ENCODE measurements around the gene TMEM135.

DNA sequence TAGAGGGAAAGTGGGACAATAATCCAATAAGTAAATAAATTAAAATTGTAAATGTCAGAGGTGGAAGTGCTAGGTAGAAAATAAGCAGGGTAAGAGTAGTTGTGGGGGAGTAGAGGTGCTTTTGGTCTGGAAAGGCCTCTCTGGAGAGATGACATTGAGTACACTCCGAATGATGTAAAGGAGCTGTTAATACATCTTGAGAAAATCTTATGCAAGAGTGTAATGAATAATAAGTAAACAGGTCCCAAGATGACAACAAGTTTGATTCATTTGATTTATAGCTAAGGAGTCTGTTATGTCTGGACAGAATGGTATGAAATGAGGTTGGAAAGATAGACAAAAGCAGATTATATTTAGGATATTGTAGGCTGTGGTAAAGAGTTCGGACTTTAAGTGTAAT is 87.5 kb downstream of the TMEM135 start:
- TF ChIP-seq, protein P1, sequence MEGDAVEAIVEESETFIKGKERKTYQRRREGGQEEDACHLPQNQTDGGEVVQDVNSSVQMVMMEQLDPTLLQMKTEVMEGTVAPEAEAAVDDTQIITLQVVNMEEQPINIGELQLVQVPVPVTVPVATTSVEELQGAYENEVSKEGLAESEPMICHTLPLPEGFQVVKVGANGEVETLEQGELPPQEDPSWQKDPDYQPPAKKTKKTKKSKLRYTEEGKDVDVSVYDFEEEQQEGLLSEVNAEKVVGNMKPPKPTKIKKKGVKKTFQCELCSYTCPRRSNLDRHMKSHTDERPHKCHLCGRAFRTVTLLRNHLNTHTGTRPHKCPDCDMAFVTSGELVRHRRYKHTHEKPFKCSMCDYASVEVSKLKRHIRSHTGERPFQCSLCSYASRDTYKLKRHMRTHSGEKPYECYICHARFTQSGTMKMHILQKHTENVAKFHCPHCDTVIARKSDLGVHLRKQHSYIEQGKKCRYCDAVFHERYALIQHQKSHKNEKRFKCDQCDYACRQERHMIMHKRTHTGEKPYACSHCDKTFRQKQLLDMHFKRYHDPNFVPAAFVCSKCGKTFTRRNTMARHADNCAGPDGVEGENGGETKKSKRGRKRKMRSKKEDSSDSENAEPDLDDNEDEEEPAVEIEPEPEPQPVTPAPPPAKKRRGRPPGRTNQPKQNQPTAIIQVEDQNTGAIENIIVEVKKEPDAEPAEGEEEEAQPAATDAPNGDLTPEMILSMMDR (IDR thresholded peaks at IDR 0.05 in 4 of 5, conservative IDR thresholded peaks at IDR 0.05 in 1 of 5), result no peak
- no peak for TF ChIP-seq POLR2A (IDR thresholded peaks at IDR 0.05)

Data from gastrocnemius medialis (tissue), 4 donors.